PFSK-1 (cell line): Measurements from ENCODE around the gene TP53BP1.

Experiments used
- POLR2AphosphoS5 ChIP-seq: IDR thresholded peaks from 2 replicates; pipeline ENCODE4 v1.6.1; 2012; ENCODE audit warnings: low read depth, mild to moderate bottlenecking, control low read depth, low read length, moderate library complexity
- SIN3A ChIP-seq: IDR thresholded peaks from 2 replicates; pipeline ENCODE4 v1.6.1; 2012; ENCODE audit warnings: mild to moderate bottlenecking, low read length, moderate library complexity, borderline replicate concordance; ENCODE audit not compliant: insufficient read depth
- TAF1 ChIP-seq: IDR thresholded peaks from 2 replicates; pipeline ENCODE4 v1.6.1; 2012; ENCODE audit warnings: low read length, control low read depth, borderline replicate concordance; ENCODE audit not compliant: insufficient read depth
- TF ChIP-seq, protein P1 (sequence below), 2 experiments: IDR thresholded peaks; 2 replicates each; pipeline versions ENCODE4 v1.6.1 to v1.8.0; 2011 to 2012; ENCODE audit warnings: low read depth in 2 of 2, low read length in 2 of 2, control low read depth in 1 of 2, inconsistent platforms in 1 of 2, mild to moderate bottlenecking in 1 of 2, moderate library complexity in 1 of 2; ENCODE audit not compliant: insufficient read depth in 1 of 2

DNA sequence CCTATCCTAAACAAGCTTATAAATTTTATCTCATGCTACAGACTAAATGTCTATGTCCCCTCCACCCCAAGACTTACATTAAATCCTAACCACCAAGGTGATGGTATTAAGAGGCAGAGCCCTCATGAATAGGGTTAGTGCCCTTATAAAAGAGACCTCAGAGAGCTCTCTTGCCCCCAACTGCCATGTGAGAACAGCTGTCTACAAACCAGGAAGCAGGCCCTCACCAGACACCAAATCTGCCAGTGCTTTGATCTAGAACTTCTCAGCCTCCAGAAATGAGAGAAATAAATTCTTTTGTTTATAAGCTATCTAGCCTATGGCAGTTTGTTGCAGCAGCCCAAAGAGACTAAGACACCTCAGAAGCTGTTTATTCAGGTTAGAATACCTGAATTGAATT, 58.5 kb downstream of the TP53BP1 start:
- TF ChIP-seq POLR2AphosphoS5 (no peak), SIN3A (no peak), TAF1 (no peak)
- TF ChIP-seq, protein P1, sequence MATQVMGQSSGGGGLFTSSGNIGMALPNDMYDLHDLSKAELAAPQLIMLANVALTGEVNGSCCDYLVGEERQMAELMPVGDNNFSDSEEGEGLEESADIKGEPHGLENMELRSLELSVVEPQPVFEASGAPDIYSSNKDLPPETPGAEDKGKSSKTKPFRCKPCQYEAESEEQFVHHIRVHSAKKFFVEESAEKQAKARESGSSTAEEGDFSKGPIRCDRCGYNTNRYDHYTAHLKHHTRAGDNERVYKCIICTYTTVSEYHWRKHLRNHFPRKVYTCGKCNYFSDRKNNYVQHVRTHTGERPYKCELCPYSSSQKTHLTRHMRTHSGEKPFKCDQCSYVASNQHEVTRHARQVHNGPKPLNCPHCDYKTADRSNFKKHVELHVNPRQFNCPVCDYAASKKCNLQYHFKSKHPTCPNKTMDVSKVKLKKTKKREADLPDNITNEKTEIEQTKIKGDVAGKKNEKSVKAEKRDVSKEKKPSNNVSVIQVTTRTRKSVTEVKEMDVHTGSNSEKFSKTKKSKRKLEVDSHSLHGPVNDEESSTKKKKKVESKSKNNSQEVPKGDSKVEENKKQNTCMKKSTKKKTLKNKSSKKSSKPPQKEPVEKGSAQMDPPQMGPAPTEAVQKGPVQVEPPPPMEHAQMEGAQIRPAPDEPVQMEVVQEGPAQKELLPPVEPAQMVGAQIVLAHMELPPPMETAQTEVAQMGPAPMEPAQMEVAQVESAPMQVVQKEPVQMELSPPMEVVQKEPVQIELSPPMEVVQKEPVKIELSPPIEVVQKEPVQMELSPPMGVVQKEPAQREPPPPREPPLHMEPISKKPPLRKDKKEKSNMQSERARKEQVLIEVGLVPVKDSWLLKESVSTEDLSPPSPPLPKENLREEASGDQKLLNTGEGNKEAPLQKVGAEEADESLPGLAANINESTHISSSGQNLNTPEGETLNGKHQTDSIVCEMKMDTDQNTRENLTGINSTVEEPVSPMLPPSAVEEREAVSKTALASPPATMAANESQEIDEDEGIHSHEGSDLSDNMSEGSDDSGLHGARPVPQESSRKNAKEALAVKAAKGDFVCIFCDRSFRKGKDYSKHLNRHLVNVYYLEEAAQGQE (IDR thresholded peaks at IDR 0.05; ENCODE audit: insufficient read depth in 1 of 2, low read depth in 2 of 2, low read length in 2 of 2): no peak
